UCSD-AML1 (cell line): ENCODE measurements around the gene CCDC112.

Experiments used
- DNase-seq: peaks from one replicate; lab custom pipeline; 2025; ENCODE audit not compliant: unreplicated experiment; lab: John Stamatoyannopoulos, UW

Gene CCDC112

GRCh38 chr5:115319007-115319406 lies 22.6 kb upstream of the CCDC112 start:
- no peak for DNase-seq

- DNase-seq: no peak
Observed at GRCh38 chr5:115317736-115318135, 21.3 kb upstream of the CCDC112 start.

GRCh38 chr5:115317320-115317719 lies 20.9 kb upstream of the CCDC112 start:
- DNase-seq: no peak

- DNase-seq: no peak
Observed at GRCh38 chr5:115313632-115314031, 17.2 kb upstream of the CCDC112 start.

GRCh38 chr5:115313052-115313451 lies 16.6 kb upstream of the CCDC112 start:
- DNase-seq: no peak

- no peak for DNase-seq
Observed at GRCh38 chr5:115309751-115310370, 13.4 kb upstream of the CCDC112 start.

GRCh38 chr5:115308815-115309214 lies 12.4 kb upstream of the CCDC112 start:
- DNase-seq: no peak

GRCh38 chr5:115306011-115306536 lies 9.6 kb upstream of the CCDC112 start:
- no peak for DNase-seq

- no peak for DNase-seq
Observed at GRCh38 chr5:115304496-115304895, 8.0 kb upstream of the CCDC112 start.

GRCh38 chr5:115298811-115299210 lies 2.4 kb upstream of the CCDC112 start:
- DNase-seq: no peak

- no peak for DNase-seq
Observed at GRCh38 chr5:115297031-115297430, 577 bp upstream of the CCDC112 start.

GRCh38 chr5:115295777-115296123 lies 704 bp downstream of the CCDC112 start:
- DNase-seq: no peak

- DNase-seq: no peak
Observed at GRCh38 chr5:115291397-115291796, 5.1 kb downstream of the CCDC112 start.

- no peak for DNase-seq
Observed at GRCh38 chr5:115289104-115289503, 7.3 kb downstream of the CCDC112 start.

- no peak for DNase-seq
Observed at GRCh38 chr5:115284021-115284420, 12.4 kb downstream of the CCDC112 start.

GRCh38 chr5:115282131-115282530 lies 14.3 kb downstream of the CCDC112 start:
- no peak for DNase-seq

- no peak for DNase-seq
Observed at GRCh38 chr5:115274584-115274983, 21.9 kb downstream of the CCDC112 start.

- no peak for DNase-seq
Observed at GRCh38 chr5:115272297-115272958, 24.0 kb downstream of the CCDC112 start.

GRCh38 chr5:115271295-115272050 lies 25.0 kb downstream of the CCDC112 start:
- no peak for DNase-seq

GRCh38 chr5:115267617-115268016 lies 28.8 kb downstream of the CCDC112 start:
- DNase-seq: no peak

- DNase-seq: no peak
Observed at GRCh38 chr5:115265220-115265619, 31.2 kb downstream of the CCDC112 start.

- no peak for DNase-seq
Observed at GRCh38 chr5:115264786-115265185, 31.7 kb downstream of the CCDC112 start.
